Measurements from ENCODE around the gene ALX4.

DNA sequence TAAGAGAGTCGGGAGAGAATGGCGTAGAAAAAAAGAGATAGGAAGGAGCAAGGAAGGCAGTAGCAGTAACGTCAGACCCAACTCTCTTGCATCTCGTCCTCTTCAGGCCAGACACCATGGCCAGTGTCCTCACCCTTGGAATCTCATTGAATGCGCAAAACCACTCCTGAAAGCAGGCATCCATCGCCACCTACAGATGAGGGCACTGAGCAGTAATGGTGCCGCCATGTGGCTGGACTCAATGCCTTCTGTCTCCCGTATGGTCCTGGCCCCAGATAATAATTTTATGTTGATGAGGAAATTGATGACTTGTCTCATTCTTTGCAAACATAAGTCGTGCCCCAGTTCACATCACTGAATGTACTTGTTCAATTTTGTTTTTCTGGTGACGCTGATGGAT lies 17.8 kb upstream of the ALX4 start:
- no peak for TF ChIP-seq POLR2A (IDR thresholded peaks at IDR 0.05; ENCODE audit: low read length)
- no peak for TF ChIP-seq GATA1 (IDR thresholded peaks at IDR 0.05; ENCODE audit: low read depth, low read length)

All from erythroblast (primary cell).